NCI-H128 (cell line): ENCODE results near the gene STRN3.

ENCODE experiments used
- DNase-seq: peaks from one replicate; lab custom pipeline; 2025; ENCODE audit not compliant: unreplicated experiment; lab: John Stamatoyannopoulos, UW

The STRN3 gene

DNA sequence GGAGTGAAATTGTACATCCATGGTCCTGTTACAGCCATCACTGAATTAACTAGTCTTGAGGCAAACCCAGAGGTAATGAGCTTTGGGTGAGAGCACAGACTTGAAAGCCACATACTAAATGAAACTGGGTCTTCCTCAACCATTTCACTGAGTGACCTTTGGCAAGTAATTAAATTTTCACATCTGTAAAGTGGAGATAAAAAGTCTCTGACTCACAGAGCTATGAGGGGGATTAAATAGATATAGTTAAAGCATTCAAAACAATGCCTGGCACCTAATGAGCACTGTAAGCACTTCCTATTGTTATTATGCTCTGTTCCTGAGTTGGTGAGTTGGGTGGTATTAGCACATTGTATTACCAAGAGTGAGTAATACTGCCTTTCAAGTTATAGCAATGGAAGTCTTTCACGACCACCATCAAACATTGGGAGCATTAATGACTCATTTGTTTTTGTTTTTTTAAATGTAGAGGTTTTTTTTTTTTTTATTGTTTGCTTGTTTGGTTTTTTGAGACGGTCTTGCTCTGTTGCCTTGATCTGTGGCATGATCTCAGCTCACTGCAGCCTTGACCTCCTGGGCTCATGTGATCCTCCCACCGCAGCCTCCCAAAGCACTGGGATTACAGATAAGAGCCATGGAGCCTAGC, 12.5 kb upstream of the STRN3 start:
- no peak for DNase-seq

GRCh38 chr14:31037709-31038221, 11.6 kb upstream of the STRN3 start:
- no peak for DNase-seq

DNA sequence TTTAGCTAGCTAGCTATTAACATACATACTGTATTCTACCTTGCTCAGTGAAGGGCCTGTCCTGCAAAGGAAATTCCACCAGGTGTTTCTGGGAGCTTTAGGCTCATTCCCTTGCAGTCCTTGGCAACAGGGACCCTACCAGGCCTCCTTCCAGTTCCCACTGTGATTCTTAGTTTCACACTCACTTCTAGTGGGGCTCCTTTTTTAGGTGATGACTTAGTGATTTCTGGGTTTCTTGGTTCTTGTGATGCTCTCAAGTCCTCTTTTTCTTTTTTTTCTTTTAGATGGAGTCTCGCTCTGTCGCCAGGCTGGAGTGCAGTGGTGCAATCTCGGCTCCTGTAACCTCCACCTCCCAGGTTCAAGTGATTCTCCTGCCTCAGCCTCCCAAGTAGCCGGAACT, 10.4 kb upstream of the STRN3 start:
- DNase-seq = no peak

- no peak for DNase-seq
Observed at GRCh38 chr14:31030469-31030868, 4.3 kb upstream of the STRN3 start.

DNA sequence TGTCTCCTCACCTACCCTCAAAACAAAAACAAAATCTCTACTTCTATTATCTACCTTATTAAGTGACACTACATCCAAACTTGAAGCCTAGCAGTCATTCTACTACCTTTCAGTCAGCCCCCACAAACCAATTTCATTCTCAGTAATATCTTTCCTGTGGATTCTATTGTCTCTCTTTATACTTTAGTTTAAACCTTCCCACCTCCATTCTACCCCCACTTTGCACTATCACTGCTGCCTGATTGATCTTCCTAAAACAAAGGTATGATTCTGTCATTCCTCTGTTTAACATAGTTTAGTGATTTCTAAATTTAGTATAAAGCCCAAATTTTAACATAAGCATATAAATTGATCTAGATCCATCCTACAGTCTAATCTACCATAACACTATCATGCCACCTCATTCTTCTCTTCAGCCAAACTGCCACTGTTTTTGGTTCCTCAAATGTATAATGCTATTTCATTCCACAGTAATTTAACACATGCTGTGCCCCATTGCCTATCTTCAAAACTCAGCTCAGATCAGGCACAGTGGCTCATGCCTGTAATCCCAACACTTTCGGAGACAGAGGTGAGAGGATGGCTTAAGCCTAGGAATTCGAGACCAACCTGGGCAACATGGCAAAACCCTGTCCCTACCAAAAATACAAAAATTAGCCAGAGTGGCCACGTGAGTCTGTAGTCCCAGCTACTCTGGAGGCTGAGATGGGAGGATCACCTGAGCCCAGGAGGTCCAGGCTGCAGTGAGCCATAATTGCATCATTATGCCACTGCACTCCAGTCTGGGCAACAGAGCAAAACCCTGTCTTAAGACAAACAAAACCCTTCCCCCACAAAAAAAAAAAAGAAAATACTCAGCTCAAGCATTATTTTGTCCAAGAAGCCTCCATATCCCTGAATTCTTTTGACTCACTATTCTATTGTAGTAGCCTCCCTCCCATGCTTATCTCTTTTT, 3.1 kb upstream of the STRN3 start:
- DNase-seq = no peak

- DNase-seq = no peak
Observed at GRCh38 chr14:31027847-31028246, 1.7 kb upstream of the STRN3 start.

GRCh38 chr14:31026450-31027235, 464 bp upstream of the STRN3 start:
- peak; percentile 84 for DNase-seq

- DNase-seq = no peak
Observed at GRCh38 chr14:31025367-31026076, 657 bp downstream of the STRN3 start, which contains the start of gene AP4S1. TSS of gene AP4S1 (plus strand) at chr14:31025649. CDS start at chr14:31066197, 40,548 bp downstream.

- DNase-seq = no peak
Observed at GRCh38 chr14:31024577-31025366, 1.4 kb downstream of the STRN3 start.

DNA sequence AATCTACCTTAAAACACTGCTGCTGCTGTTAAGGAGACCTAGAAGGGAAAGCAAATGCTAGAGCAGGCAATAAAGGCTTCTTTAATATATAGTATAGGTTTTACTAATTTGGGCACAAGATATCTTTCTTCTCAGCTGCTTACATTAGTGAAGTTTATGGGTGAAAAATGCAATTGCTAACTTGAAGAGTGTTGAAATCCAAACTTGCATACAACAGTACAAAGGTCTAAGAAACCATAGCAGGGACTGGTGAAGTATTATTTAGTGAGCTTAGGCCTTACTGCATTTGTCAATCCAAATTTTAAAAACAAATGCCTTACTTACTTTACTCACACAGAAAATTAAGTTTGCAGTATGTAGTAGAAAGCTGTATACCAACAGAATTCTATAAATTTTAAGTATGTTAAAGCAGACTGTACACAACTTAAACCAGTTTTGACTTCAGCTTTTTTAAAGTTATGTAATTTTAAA, 2.1 kb downstream of the STRN3 start:
- no peak for DNase-seq

DNA sequence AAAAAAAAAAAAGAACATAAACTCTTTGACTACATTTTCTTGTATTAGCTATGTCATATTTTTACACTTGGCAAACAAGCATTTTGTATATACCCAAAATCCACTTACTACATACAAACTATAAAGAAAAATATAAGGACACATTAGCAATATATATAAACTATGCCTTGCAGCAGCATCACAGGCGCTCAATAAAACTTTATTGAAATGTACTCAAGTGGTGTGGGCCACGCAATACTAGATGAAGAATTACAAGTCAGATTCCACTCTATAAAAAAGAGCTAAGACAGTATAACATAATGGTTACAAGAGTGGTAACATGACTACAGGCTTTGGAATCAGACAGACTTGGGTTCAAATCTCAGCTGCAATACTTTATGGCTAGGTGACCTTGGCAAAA, 3.8 kb downstream of the STRN3 start:
- DNase-seq = no peak

GRCh38 chr14:31021576-31021949, 4.6 kb downstream of the STRN3 start:
- no peak for DNase-seq

- DNase-seq = no peak
Observed at GRCh38 chr14:31020834-31021575, 5.2 kb downstream of the STRN3 start.

DNA sequence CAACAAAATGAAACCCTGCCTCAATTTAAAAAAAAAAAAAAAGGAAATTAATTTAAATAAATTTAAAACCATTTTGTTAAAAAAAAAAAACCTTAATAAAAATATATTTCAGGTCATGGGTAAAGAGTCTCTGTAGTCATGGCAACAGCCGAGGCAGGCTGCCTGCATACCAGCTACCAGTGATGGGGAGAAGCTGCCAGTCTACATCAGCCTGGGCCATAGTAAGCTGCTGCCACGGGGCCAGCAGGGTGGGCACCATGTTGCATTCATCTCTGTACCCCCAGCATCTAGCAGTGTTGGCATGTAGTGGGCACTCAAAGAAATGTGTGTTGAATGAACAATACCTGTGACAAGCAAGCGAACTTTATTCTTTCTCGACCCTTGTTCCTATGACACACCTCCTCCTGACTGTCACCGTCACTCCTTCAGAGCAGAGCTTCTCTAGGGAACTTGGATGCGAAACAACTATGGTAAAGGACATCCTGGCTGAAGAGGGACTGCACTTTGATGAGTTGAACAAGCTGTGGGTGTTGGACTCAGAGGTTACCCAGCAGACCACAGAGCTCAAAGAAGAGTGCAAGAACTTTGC, 8.0 kb downstream of the STRN3 start:
- no peak for DNase-seq

DNA sequence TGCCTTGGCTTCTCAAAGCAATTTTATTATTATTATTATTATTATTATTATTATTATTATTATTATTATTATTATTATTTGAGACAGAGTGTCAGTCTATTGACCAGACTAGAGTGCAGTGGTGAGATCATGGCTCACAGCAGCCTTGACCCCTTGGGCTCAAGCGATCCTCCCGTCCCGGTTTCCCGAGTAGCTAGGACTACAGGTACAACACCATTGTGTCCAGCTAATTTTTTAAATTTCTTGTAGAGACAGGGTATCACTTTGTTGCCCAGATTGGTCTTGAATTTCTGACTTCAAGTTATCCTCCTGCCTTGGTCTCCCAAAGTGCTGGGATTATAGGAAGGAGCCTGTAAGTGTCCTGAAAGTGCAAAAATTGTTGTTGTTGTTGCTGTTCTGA, 12.3 kb downstream of the STRN3 start:
- DNase-seq = no peak

- DNase-seq = no peak
Observed at GRCh38 chr14:31010935-31011334, 15.2 kb downstream of the STRN3 start.

- no peak for DNase-seq
Observed at GRCh38 chr14:31009836-31010574, 16.2 kb downstream of the STRN3 start.

- DNase-seq = no peak
Observed at GRCh38 chr14:31006703-31007102, 19.5 kb downstream of the STRN3 start.
